ENCODE data around the gene PHF21B.

PHF21B gene

GRCh38 chr22:44838316-44839016 is 171.3 kb downstream of the PHF21B start:
- TF ChIP-seq ZNF274 (IDR thresholded peaks at IDR 0.05; ENCODE audit: low read depth, low read length): no peak
- no peak overlapping the region for H3K4me3 ChIP-seq (ENCODE audit: low read length)

GRCh38 chr22:44837481-44837880 is 172.3 kb downstream of the PHF21B start:
- no peak overlapping the region for H3K4me3 ChIP-seq (ENCODE audit: low read length)
- no peak for TF ChIP-seq ZNF274 (IDR thresholded peaks at IDR 0.05; ENCODE audit: low read depth, low read length)

GRCh38 chr22:44834065-44834464 is 175.7 kb downstream of the PHF21B start:
- no peak overlapping the region for H3K4me3 ChIP-seq (ENCODE audit: low read length)
- TF ChIP-seq ZNF274 (IDR thresholded peaks at IDR 0.05; ENCODE audit: low read depth, low read length): no peak

DNA sequence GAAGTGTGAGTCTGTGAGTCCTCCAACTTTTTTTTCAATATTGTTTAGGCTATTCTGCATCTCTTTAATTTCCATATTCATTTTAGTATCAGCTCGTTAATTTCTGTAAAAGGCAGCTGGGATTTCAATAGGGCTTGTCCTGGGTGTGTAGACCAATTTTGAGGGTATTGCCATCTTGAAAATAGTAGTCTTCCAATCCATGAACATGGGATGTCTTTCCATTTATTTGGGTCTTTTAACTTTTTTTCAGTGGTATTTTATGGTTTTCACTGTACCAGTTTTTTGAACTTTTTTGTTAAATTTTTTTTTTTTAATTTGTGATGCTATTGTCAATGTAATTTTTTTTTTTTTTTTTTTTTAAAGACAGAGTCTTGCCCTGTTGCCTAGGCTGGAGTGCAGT is 177.9 kb downstream of the PHF21B start:
- TF ChIP-seq ZNF274 (IDR thresholded peaks at IDR 0.05; ENCODE audit: low read depth, low read length): no peak

More for the DNA sequence above, 177.9 kb downstream of the PHF21B start:
- no peak overlapping the region for H3K4me3 ChIP-seq (ENCODE audit: low read length)
